NCI-H748 treated with DMSO at 0.1 percent for 48 hours (cell line): Measurements from ENCODE around the gene KMT2D.

Experiments
- DNase-seq: peaks from one replicate; lab custom pipeline; 2025; lab: John Stamatoyannopoulos, UW

Gene KMT2D, protein sequence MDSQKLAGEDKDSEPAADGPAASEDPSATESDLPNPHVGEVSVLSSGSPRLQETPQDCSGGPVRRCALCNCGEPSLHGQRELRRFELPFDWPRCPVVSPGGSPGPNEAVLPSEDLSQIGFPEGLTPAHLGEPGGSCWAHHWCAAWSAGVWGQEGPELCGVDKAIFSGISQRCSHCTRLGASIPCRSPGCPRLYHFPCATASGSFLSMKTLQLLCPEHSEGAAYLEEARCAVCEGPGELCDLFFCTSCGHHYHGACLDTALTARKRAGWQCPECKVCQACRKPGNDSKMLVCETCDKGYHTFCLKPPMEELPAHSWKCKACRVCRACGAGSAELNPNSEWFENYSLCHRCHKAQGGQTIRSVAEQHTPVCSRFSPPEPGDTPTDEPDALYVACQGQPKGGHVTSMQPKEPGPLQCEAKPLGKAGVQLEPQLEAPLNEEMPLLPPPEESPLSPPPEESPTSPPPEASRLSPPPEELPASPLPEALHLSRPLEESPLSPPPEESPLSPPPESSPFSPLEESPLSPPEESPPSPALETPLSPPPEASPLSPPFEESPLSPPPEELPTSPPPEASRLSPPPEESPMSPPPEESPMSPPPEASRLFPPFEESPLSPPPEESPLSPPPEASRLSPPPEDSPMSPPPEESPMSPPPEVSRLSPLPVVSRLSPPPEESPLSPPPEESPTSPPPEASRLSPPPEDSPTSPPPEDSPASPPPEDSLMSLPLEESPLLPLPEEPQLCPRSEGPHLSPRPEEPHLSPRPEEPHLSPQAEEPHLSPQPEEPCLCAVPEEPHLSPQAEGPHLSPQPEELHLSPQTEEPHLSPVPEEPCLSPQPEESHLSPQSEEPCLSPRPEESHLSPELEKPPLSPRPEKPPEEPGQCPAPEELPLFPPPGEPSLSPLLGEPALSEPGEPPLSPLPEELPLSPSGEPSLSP (N-terminal part only)

DNA sequence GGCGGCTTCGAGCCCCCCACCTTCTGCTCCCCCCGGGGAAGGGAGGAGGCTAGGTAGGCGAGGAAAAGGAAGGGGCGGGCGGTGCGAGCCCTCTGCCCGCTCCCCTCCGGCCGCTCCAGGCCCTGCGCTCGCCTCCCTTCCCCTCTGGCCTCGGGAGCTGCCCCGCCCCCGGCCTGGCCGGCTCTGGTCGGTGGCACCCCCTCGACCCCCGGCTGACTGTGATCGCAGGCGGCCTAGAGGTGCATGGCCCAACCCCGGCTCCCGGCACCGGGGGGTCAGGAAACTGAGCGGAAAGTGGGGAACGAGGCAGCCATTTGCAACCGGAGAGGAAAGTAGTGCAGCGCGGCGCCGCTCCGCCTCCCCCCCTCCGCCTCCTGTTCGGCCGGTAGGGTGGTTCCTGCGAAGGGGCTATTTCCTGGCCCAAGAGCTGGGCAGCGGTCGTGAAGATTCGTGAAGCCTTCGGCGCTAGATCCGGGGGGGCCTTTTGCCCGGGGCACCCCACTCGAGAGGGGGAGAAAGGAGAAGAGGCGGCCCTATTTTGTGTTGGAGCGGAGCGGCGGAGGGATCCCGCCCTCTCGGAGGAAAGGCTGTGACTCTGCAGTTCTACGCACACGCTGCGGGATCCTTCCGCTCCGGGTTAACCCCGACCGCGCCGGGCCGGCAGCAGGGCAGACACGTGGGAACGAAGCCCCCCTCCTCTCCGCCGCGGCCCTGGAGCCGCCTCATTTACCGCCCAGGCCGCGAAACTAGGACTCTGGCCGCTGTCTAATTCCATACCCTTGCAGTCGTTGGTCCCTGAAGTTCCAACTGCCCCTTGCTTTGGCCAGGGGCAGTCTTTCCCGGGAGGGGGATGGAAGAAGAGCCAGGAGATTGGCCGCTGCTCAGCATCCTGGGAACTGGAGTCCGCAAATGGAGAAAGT is at the start of gene KMT2D:
KMT2D (minus strand) TSS at position 558 of the 920 bp plus-strand sequence. CDS start 5,470 bp downstream, outside the sequence.
- DNase-seq = peak; percentile 68

DNA sequence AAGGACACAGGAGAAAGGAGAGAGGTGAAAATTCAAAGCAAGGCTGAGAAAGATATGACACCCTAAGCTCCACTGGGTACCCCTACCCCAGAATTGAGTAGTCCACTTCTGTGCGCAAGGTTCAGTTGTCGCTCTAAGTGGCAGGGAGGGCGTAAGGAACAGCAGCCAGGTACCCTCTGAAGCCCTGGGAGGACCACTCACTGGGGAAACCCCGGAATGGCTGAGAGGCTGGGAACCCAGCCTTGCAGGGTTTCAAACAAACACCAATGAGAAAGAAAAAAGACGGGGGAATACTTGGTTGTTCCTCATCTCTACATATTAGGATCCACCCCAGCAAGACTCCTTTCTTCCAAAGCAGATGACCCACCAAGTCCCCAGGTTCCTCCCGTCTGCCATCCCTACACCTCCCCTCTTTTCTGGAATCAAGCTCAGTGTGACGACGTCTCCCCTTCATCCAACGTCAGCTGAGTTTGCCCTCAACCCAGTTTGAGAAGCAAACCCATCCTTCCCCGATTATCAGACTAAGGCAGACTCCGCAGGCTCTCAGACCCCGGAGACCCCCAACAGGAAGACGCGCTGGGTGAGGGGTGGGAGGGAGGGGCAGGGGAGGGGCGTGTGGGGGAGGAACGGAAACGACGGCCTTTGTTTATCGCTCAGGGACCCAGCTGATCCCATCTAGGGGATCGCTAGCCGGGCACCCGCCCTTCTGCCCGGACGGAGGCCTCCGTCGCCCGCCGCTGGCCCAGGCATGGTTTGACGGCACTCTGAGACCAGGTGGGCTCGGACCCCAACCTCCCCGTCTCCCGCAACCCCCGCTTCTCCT is 49.3 kb upstream of the KMT2D start:
- DNase-seq = peak; percentile 25

DNA sequence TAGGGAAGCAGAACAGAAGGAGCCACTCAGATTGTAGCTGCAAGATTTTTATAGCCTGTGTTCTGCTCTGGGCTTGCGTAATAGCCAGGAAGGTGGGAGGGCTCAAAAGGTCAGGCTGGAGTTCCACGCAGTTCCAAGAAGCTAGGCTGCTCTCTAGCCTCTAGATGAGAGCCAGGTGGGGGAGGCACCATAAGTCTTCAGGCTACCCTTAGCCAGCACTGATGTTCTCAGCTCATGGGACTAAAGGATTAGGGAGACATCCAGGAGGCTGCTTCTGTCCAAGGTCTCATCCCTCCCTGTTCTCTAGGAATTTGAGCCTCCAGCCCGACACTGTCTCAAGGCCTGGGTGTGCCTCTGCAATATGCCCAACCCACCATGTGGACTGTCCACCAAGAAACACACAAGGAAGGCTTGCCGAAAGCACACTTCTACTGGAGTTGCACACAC is 48.4 kb upstream of the KMT2D start:
- DNase-seq = no peak

DNA sequence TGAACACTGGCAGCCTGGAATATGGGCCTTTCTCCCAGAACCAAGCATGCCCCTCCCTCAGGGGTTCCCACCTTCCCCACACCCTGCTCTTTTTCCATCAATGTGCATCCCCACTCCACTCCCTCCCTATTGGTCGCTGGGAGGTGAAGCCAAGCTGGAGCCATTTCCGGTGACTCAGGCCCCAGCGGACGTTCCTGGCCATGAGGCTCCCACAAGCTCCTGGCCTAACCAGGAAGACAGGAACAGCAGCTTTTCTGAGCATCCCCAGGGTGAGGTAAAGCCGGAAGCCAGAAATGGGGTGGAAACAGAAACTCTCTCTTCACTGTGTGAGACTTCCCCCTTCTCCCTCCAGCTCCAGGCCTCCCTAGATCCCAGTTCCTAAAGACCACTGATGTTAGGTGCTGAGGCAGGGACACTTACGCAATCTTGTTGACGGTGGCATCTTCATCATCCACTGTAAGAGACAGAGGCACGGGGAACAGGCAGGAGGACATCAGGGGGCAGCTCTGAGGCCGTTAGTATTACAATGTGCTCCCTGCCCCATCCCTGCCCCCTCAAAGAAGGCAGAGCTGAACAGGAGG is 45.0 kb upstream of the KMT2D start:
- DNase-seq = no peak

DNA sequence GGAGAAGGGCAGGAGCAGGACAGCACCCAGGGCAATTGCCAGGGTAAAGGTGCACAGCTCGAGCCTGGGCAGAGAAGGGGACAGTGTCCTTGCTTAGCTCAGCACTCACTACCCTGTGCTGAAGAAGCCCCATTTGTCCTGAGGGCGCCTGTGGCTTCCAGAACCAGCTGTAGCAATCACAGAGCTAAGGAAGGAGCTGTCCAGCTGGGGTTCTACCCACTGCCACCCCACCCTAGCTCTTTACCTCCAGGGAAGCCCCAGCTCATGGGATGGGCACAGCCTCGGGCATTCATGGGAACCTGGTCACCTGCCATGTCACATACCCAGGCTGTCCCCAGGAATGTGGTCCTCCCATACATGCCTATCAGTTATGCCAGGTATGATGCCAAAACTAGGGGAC is 44.2 kb upstream of the KMT2D start:
- DNase-seq = no peak

DNA sequence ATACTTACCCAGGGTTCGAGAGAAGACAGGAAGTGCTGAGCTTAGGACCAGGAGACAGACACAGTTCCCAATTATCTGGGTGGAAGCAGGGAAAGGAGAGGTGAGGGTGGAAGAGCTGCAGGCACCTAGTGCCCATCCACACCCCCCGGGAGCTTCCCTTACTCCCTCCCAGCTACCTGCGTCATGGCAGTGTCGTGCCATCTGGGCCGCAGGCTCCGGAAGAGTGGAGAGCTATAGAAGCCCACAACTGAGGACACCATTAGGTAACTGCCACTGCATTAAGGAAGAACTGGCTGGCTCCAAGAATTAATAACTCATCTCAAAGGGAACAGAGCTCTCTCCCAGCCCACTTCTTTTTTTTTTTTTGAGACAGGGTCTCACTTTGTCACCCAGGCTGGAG is 39.8 kb upstream of the KMT2D start:
- DNase-seq = no peak

DNA sequence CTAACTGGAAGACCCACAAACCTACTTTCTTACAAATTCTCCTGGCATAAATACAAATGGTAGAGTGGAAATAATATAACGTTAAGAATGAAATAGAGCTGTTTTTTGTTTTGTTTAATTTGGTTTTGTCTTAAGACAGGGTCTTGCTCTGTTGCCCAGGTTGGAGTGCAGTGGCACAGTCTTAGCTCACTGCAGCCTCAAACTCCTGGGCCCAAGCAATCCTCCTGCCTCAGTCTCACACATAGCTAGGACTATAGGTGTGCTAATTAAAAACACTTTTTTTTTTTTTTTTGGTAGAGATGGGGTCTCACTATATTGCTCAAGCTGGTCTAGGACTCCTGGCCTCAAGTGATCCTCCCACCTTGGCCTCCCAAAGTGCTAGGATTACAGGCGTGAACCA is 38.1 kb upstream of the KMT2D start:
- DNase-seq = no peak

DNA sequence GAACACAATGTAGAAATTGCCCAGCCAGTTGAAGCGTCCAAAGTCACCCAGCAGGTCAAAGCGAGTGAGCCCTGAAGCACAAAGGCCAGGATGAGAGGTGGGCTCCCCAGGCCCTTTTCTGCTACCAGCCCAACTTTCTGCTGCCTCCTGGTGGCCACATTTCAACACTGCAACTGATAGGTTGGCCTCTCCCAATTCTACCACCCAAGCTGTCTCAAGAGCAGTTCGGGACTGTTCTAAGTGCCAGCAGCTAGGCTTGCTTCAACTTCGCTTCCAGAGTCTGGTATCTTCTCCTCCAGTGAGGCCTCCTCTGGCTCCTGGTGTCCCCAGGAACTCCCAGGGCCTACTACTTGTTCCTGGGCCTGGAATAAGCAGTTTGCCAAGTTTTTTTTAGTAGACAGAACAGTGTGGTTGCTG is 37.4 kb upstream of the KMT2D start:
- DNase-seq = peak; percentile 27

DNA sequence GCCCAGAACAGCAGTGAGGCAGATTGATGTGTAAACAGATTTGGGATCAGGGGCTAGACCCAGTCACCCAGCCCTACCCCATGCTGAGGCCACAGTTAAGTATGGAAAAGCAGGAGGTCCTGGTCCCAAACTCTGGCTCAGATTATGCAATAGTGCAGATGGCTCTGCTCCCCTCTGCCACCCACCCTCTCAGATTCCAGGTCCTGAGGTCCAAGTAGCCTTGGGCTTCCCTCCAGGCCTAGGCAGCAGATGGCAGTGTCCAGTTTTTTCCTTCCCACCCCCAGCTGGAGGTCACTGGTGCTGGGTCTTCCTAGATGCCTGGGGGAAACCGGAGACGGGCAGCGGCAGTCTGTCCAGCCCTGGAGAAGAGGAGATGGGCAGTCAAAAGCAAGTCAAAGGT is 36.8 kb upstream of the KMT2D start:
- DNase-seq = no peak

DNA sequence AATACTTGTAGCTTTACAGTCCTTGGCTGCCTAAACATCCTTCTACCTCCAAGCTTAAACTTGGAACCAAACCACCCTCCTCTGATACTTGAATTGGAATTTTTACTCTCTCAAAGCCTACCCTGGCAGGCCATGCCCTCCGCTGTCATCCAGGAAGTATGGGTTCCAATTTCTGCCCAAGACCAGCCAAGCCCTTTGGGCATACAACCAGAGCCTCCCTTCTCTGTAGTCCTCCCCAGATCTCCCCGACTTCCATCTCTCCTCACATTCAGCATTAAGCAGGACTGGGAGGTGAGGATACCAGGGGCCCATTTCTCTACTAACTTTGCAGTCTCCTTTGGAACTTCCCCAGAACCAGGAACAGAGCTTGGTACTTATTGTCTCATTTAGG is 34.4 kb upstream of the KMT2D start:
- DNase-seq = no peak

DNA sequence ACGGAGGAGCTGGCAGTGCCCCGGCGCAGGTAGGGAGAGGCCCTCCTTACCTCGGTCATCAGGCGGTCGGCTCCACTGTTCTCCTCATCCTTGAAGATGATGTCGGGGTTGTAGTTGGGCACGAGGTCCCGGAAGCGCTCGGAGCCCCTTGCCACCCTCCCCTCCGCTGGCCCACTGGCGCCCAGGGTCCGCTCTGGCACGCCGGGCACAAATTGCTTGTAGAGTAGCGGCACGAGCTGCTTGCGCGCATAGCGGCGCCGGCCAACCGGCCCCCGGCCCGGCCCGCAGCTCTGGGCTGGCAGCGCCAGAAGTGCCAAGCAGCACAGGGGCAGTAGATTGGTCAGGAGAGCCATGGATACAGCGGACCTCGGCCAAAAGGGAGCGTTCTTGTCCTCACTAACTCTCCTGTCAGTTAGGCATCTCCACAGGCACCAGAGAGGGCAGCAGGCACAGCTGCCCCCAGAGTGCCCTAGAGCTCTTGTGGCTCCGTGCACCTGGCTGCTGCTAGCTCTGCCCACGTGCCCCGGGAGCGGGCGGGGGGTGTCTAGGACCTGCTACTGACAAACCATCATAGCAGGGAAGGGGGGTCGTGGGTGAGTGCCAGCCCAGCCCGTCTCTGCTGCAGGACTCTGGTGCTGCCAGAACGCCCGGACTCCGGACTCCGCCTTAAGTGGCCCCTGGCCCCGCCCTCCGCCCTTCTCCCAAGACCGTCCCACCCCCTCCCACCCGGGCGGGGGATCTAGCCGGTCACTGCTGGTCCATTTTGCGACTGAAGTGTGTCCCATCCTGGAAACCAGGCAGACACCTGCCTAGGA is 33.8 kb upstream of the KMT2D start, which contains the start of gene DHH:
DHH (minus strand) TSS at position 642 of the 815 bp plus-strand sequence; CDS start at position 353, 289 bp downstream.
- peak; percentile 10 for DNase-seq

DNA sequence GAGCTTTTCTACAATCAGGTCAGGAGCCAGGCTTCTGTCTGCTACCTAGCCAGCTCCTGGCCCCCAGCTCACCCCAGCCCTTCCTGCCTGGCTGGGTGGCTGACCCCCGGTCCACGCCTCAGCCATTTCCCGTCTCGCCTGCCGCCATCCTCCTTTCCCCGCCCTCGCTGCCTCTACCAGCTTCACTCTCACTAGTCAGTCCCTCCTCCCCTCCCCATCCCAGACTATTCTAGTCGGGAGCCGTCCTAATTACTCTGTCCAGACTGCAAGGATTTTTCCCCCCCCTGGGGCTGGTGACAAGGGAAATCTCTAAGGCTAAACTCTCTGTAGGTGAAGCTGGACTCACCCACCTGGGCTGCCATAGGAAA is 33.2 kb upstream of the KMT2D start:
- no peak for DNase-seq

DNA sequence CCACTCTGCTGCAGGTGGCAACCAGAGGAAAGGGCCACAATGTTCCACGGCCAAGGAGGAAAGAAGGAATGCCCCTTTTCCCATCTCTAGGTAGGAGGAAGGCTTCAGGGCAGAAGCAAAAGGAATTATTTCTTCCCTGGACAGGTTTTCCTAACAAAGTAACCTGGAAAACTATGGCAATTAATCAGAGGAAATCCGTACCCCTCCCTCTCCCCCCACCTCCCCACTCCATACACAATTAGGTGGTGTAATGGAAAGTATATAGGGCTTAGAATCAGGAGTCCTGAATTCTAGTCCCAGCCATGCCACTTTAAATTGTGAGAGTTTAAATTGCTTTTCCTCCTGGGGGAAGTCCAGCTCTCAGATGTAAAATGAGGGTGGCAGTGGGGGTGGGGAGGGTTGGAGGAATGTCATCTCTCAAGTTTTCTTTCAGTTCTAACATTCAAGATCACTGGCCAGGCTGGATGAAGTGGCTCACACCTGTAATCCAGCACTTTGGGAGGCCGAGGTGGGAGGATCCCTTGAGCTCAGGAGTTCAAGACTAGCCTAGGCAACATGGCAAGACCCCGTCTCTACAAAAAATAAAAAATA is 32.3 kb upstream of the KMT2D start:
- DNase-seq = no peak

DNA sequence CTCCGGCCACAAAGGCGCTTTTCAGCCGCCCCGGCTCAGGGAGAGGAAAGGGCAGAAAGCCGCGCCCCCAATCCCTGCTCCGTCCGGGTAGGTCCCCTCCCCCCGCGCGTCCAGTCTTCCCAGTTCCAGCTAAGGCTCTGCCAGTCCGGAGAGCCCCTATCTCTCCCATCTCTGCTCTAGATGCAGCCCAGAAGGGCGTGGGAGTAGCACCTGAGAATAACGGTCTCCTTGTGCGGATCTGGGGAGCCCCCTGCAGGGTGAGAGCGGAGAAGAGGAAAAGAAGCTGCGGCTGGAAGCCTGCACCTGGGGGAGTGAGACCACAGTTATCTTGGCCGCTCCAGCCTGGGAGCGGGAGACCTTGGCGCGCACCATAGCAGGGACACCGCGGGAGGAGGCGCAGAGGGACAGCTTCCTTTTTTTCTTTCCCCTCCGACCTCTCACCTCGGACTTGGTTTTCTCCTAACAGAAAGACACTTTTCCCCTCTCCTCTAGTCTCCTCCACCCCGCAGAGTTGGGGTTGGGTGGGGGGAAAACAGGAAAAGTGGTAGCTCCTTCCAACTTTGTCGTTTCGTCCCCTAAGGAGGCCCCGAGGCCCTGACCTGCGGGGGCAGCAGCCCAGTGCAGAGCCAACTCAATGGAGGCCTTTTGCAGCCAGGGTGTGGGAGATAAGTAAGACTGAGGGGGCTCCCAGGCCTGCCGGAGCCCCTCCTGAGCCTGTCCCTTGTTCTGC is 31.7 kb upstream of the KMT2D start:
- DNase-seq = no peak

DNA sequence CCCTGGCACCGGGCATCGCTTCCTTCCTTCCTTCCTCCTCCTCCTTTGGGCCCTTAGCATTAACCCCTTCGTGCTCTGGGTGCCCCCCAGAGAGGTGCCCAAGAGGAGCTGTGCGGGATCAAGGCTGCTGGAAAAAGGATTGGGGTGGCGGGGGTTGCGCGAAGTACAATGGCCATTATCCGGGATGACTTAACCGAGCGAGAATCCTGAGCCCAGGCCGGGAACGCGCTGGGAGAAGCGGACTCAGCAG is 31.2 kb upstream of the KMT2D start:
- no peak for DNase-seq

DNA sequence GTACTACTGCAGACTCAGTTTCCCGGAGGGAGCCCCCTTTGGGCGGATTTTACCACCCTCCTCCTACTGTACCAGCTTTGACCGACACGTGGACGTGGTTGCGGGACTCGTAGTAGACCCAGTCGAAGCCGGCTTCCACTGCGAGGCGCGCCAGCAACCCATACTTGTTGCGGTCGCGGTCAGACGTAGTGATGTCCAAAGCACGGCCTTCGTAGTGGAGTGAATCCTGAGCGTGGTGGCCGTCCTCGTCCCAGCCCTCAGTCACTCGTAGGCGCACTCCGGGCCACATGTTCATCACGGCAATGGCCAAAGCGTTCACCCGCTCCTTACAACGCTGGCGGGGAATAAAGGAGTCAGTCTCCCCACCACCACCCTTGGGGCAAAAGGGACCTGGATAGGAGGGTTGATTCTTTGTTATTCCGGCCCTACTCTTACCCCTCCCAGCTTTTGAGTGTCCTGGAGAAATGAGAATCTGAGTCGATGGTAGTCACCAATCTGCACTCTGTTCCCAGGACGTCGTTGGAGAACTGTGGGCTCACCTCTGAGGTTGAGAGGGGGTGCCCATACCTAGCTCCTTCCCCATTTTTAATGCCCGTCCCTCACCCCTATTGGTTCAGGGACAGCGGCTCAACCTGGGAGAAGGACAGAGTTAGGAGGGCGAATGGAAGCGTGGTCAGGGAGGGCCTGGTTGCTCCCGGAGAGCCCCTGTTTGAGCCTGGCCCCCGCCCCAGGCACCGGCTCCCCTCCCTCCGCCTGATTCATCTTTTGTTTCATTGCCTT is 30.7 kb upstream of the KMT2D start:
- no peak for DNase-seq

DNA sequence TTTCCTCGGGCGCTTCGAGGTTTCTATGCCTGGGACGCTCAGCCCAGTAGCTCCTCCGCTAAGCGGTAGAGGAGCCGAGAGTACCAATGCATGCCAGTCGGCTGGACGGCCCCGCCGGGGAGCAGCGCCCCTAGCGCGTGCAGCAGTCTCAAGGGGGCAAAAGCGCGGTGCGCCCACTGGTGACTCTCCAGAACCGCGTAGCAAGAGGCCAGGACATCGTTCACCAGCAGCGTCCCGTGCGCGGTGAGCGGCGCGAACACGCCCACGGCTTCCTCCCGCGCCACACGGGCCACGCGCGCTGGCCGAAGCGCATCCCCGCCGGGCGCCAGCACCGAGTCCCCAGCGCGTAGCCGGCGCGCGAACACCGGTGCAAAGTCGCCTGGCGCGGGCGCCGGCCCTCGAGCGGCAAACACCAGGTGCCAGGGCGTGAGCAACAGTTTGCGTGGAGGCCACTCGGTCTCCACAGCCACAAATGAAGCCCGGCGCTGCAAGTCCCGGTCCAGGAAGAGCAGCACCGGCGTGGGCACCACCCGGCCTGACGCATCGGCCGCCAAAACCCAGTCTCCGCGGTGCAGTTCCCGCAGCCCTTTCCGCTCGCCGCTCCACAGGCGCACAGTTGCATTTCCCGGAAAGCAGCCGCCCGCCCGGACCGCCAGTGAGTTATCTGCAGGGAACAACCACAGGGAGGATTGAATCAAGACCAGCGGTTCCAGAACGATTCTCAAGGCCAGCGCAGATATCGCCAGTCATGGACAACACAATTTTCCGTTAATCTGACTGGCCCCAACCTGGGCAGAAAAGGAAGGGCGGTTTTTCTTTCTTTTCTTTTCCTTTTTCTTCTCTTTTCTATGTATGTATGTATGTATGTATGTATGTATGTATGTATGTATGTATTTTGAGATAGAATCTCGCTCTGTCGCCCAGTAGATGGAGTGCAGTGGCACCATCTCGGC is 29.5 kb upstream of the KMT2D start:
- DNase-seq = peak; percentile 33
